COLO668 (cell line): ENCODE results near the gene THBS2.
"Not testable (repeated sequence)": the region's sequence is repeated elsewhere in the genome, so short reads cannot be mapped to it uniquely, and the experiment has no call there.

Experiments used
- DNase-seq: peaks from one replicate; lab custom pipeline; 2025; ENCODE audit not compliant: unreplicated experiment; lab: John Stamatoyannopoulos, UW

Gene THBS2

DNA sequence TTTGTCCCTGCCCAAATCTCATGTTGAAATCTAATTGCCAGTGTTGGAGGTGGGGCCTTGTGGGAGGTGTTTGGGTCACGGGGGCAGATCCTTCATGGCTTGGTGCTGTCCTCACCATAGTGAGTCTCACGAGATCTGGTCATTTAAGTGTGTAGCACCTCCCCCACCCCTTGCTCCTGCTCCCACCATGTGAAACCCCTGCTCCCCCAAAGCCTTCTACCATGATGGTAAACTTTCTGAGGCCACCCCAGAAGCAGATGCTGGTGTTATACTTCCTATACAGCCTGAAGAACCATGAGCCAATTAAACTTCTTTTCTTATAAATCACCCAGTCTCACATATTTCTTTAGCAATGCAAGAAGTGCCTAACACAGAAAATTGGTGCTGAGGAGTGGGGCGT is 19.9 kb upstream of the THBS2 start:
- no peak for DNase-seq

DNA sequence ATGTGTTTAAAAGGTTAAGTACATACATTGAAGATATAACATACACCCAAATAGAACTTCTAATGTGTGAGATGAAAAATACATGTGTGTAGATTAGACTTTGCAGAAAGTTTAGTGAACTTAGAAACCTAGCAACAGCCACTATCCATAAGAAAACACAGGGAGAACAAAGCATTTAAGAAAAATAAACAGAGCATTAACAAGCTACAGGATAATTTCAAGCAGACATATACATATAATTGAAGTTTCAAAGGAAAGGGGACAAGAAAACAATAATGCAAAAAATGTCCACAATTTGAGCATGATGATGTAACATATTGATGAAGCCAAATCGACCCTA is 18.2 kb upstream of the THBS2 start:
- no peak for DNase-seq

DNA sequence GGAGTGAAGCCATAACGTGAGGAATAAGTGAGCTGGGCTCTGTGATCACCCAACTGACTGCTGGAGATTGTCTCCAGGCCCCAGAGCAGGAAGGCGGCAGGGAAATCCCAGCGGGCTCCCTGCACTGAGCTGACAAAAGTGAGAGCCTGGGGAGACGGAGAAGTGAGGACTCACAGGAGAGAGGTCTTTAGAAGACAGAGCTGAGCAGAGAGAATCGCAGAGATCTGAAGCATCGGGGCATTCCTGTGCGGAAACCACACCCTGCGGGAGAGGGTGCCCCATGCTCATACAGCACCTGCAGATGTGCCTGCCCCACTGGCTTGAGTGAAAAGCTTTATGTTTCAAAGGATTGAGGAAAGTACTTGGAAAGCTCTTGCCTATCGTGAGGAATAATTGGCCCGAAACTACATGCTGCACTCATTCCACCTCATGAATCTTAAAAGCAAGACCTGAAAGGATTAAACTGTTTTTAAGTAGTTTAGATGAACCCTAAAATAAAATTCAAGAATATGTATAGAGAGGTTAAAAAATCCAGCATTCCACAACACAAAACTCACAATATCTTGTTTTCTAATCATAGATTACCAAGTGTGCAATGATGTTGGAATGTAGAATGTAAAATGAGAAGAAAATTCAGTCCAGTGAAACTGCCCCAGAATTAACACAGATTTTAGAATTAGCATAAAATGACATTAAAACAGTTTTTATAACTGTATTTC is 17.7 kb upstream of the THBS2 start:
- DNase-seq, result no peak

DNA sequence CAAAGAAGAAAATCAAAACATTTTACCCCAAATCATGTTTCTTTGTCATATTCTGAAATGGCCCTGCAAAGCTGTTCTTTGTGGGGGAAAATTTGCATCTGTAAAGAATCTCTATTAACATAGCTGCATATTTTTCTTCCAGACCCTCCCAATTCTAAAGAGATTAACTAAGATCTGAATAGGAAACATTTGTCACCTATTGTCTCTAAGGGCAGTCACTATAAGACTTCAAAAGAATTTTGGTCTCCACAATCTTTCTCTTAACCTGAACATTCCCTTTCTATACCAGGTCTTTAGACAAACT is 16.4 kb upstream of the THBS2 start:
- DNase-seq, result not testable (repeated sequence)

DNA sequence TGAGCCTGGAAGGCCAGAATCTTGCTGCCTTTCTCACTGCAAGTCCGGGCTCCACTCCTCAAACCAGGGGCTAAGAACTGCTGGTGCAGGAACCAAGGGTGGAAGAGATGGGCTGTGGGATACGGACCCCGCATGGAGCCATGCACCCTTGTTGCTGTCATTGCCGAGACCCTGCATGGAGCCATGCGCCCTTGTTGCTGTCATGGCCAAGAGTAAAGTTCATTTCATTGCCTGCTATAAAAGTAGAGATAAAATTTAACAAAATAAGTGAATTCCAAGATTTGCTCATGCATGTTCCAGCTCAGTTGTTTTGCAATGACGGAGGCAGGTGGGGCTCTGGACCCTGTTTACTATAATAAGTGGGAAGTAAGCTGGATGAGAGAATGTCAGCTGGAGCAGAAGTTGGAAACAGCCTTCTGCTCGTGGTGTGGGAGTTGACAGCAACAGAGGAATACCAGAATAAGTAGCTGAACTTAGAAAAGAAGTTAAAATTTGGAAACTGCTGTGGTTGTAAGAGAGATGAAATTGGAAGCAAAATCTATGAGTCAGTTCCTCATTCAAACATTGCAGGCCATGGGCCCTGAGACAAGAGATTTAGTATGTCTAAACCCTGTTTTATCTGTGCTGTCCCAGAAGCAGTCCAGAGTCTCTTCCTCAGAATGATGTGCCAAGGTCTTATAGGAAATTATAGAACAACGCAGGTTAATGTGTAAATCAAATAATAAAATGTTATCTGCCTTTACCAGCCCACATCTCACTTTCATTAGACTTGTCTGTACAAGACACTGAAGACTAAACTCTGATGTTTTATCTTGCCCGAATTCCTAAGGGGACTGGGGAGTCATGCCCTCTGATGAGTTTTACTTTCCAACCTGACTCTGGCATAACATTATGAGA is 15.8 kb upstream of the THBS2 start:
- no peak for DNase-seq

DNA sequence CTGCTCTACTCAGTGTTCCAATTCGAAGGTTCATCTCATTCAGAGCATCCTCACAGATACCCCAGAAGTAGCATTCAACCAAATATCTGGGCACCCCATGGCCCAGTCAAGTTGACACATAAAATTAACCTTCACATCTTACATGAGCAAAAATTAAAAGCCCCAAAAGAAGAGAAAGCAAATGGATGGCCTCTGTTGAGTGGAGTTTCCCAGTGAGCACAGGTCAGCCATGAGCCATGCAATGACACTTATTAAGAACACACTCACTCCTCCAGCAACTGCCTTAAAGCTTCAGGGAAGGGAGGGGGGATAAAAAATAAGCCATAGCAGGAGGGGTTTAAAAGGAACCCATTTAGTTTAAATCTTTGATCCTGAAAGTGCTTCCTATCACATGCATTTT is 14.6 kb upstream of the THBS2 start:
- DNase-seq, result no peak

DNA sequence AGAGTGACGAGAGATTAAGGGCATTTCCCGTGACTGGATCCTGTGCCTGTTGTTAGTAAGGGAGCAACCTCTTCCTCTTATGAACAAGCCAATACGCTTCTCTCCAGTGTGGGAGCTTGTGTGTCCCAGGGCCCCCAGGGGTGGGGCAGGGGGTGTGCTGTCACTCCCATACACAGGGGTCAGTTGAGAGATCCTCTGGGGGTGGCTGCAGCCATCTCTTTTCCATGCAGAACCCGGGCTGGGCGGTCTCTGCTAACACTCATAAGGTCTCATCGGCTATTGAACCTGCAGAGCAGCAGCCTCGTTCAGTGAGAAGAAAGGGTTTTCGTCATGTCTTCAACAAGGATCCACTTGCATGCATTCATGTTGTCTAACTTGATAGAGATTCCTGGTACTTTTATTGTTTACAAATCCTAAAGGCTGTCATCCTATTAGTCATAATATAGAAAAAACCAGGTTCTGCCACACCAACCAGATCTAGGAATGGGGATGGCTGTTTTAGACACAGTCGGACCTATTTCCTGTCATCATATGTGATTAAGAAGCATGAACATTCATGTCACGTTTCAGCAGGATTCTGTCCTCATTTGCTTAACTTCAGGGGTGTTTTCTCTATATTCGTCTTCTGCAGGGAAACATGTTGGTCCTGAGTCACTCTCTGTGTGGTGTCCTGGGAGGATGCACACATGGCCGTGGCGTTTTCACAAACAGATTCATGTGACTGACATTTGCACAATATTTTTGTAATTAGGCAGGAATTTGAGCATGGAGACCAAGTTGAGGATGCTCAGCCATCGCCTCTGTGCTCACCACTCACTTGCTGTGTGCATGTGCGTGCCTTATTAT is 13.3 kb upstream of the THBS2 start:
- DNase-seq, result no peak

DNA sequence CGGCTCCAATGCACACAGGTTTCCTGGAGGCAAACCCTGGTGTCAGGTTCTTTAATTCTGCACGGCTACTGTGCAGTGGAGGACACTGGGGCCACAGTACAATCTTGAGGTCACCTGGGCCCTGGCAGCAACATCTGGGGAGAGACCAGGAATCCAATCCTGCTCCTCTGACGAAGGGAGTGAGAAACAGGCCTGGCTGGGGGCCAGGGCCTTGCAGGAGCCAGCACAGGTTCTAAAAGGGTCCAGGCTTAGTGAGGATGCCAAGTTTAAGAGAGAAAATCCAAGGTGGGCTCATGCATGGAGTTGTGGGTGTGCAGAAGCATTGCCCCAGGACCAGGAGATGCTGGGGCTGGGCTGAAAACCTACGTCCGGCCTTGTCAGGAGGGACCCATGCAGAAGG is 12.6 kb upstream of the THBS2 start:
- DNase-seq, result no peak

DNA sequence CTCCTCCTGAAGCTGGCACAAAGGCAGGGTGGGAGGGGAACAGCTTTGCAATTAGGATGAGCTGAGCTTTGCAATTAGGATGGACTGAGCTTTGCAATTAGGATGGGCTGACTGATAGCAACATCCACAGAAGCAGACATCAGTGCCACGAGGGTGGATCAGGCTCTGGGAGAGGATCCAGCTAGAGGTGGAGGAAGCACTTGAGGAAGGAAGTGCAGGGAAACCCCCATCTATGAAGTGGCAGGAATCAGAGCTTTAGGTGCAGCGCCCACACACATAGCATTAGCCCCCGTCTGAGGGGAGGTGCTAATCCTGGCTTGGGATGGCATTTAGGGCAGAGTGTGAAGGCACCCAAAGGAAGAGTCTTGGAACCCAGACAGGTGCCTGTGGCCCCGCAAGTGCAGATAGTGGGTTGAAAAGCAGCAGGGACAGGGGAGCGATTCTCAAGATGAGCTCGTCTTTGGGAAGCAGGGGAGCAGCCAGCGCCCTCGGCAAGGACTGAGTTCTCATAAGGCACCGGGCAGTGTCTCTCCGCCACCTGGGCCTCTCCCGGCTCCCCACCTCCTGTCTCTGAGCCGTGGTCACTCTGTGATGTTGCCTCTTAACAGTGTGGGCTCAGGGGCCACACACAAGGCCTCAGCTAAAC is 12.0 kb upstream of the THBS2 start:
- no peak for DNase-seq

DNA sequence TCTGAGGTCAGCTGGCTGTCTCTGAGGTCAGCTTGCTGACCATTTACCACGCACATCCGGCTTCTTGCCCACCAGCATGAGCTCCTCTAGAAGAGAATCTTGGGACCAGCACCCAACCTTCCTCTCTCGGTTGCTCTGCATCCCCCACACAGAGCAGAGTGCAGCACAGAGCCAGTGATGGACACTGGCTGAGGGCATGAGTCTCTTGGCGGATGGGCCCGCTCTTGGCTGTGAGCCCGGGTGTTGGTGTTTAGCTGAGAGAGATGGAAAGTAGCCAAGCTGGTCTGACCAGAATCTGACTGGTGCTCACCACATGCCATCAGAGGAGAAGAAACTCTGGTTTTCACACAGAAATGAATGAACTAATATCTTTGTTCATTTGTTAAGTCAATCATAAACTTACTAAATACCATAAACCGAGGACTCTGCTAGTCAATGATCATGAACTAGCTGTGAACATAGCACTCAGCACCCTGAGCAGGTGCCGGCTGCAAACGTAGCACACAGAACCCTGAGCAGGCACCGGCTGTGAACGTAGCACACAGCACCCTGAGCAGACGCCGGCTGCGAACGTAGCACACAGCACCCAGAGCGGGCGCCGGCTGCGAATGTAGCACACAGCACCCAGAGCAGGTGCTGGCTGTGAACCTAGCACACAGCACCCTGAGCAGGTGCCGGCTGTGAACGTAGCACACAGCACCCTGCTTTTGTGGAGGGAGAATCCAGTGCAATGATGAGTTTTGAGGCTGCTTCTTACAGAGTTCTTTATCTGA is 10.4 kb upstream of the THBS2 start:
- peak; percentile 20 for DNase-seq

DNA sequence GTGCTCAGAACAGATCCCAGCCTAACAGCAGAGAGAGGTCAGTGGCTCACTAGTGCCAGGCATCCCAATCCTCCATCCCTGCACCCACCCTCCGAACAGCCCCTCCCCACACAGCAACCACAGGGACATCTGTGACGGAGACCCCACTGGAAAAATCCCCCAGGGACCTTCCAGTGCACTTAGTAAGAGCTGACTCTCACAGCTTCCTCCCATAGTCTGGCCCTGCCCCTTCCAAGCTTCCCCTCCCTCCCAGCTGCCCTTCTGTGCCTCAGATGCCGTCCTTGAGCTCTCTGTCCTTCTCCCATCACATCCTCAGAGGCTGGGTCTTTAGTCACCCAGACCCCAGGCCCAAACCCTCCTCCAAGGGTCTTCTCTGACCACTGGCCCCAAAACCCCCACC is 9.7 kb upstream of the THBS2 start:
- DNase-seq, result no peak

DNA sequence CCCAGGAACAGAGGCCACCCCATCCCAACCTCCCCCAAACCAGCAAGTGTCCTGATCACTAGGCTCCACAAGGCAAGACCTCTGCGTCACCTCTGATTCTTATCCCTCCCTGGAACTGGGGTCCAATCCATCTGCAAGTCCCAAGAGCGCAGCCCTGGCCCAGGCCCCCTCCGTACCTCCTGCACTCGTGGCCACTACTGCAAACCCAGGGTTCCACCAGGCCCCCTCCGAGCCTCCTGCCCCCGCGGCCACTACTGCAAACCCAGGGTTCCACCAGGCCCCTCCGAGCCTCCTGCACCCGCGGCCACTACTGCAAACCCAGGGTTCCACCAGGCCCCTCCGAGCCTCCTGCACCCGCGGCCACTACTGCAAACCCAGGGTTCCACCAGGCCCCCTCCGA is 9.0 kb upstream of the THBS2 start:
- not testable (repeated sequence) for DNase-seq

DNA sequence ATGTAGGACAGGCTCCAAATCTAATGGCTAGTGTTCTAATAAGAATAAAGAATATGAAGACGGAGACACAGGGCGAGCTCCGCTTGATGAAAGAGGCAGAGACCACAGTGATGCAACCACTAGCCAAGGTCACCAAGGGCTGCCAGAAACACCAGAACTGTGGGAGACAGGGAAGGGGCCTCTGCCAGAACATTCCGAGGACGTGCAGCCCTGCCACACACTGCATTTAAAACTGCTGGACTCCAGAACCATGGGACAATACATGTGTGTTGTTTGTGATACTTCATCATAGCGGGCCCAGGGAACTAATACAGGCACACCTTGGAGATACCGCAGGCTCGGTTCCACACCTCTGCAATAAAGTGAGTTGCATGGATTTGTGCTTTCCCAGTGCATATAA is 2.9 kb upstream of the THBS2 start:
- no peak for DNase-seq

DNA sequence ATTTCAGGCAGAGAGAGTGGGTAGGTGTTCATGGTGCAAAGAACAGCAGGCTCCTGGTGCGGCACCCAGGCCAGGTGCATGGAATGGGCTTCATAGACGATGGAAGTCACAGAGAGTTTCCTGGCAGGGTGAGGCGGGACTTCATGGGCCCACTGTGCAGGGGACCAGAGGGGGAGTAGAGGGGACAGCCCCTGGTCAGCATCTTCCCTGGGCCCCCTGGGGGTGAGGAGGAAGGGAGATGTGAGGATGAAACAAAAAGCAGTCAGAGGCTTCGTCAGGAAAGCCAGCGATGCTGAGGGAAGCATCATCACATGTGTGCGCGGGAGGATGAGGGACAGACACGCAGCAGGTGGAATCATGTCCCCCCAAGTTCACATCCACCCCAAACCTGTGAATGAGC is 2.4 kb upstream of the THBS2 start:
- no peak for DNase-seq

DNA sequence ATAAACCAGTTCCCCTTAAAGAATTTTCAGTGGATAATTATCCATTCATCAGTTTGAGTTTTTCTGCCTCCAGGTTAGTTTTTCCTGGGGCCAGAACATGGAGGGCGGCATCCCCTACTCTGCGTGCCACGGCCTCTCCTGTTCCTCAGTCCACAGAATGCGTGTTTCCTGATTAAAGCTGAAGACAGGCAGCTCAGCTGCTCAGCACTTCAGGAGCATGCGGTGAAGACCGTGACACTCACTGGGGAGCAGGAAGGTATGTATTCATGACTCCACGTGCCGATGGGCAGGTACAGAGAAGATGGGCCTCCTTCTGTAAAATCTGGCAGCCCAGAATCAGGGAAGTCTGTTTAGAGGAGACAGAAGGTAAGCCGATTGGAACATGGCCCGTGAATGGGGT is 2.0 kb upstream of the THBS2 start:
- DNase-seq, result no peak

DNA sequence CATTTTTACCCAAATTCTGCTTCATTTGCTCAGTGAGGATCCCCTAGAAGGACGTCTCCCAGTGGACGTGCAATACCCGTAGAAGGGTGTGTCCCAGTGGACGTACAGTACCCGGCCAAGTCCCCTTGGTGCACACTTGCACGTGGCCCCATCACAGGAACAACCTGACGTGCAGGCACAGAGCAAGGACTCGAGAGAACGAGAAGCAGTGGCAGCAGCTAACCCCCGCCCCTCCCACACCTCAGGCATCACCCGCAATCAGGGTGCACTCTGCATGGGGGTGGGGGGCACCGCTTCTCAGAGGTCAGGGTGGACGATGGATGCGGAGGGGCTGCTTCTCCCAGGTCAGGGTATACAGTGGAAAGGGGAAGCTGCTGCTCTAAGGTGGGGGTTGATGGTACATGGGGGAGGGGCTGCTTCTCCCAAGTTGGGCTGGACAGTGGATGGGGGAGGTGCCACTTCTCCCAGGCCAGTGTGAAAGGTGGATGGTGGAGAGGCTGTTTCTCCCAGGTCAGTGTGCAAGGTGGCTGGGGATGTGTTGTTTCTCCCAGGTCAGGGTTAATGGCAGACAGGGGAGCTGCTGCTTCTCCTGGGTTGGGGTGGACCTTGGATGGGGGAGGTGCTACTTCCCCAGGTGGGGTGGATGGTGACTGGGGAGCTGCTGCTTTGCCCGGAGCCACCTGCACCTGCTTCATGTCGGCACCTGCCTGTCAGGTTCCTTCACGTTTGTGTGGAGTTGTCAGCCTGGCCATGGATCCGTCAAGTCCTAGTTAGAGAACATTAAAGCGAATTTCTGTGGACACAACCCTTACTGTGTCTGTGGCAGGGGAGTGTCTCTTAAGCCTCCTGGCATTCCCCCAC is 1.0 kb upstream of the THBS2 start:
- DNase-seq, result peak; percentile 44

DNA sequence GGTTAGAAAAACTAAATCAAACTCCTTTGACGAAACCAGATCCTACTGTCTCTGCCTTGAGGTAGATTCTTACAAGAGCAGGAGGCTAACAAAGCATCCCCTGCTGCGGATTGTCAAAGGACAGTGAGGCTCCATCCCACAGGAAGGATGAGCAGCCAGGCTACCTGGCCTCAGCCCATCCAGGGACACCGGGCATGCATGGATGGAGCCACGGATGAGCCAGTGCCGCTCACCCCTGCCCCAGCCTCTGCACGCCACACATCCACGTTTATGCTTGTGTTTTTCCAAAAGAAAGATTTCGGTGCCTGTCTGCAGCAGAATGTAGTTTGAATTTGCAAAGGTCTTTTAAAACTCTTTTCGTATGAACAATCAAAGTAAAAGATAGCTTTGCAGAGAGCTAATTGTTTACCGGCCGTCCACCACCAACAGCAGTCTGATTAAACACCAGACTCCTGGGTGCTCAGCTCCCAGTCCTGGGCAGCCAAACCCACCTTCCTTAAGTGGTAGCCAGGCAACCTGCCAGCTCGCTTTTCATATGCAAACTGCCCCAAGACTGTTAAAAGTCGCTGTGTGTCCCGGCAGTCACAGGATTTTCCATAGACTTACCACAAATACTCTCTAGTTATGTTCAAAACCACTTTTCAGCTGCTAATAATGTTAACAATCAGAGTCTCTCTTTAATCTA is 999 bp downstream of the THBS2 start:
- DNase-seq, result no peak

DNA sequence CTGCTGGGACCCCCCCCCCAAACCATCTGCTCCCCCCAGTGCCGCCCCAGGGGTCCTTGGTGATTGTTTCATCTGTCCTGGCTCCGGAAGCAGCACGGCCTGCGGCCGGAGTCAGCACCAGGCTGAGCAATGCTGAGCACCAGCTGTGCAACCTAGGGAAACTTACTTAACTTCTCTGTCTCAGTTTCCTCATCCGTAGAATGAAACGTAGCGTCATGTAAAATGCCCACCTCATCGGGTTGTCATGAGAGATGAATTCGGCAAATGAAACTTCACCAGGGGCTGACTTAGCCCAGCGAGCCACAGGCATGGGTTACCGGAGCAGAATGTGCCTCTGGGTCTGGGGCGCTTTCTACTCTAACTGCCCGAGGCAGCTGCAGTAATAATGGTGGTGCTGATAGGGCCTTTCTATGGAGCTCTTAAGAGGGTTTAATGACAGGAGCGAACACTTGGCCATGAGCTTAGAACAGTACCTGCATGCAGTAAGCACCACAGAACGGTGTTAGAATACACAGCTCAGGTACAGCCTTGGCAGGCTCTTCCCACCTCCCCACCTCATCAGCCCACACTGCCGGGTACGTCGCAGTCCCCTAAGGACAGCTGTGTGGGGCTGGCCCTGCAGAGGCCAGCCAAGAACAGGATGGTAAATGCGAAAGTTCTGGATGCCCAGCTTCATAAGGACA is 1.7 kb downstream of the THBS2 start:
- DNase-seq, result no peak

DNA sequence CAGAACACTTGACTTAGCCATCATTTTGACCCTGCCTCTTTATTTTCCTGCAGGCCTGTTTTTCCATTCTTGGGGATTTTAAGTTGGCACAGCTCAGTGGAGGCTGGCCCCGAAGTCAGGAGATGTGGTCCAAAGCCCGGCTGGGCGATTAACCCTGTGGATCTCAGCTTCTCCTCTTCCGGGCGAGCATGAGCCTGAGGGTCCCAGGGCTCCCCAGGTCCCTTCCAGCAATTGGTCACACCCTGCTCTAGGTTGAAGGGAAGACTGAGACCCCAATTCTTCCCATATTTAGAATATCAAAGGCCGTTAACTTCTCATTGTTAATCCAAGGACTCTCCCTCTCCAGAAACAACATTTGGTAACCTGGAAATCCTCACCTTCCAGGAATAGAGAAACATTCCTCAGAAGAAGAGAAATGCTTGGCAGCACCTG is 2.3 kb downstream of the THBS2 start:
- DNase-seq, result no peak
